Upper lobe of left lung (tissue), 6 donors: ENCODE results near the gene NPPB. TPM values are rescaled to one million over a fixed set of nuclear protein-coding genes. Genes with fewer than 3 reads are reported as not detected.

Experiments
- ATAC-seq, 2 donors: fragments of 200-7000 bp; cut with Tn5 transposase; one replicate each; pipeline ENCODE4 v1.9.1; 2022; ENCODE audit warnings: mild to moderate bottlenecking in 2 of 2, moderate library complexity in 2 of 2; ENCODE audit not compliant: low FRiP score in 2 of 2
- DNase-seq, 2 donors: peaks; one replicate each; pipeline ENCODE4 v3.0.0-alpha.2; 2019 to 2020
- H3K27ac ChIP-seq, 4 donors: fragments of 200-600 bp; sonication (generic); one replicate each; pipeline ENCODE4 v1.5.1; 2016 to 2019
- H3K27me3 ChIP-seq, 4 donors: fragments of 200-600 bp; sonication (generic); one replicate each; pipeline ENCODE4 v1.5.1; 2017 to 2019
- H3K36me3 ChIP-seq, 4 donors: fragments of 200-600 bp; sonication (generic); one replicate each; pipeline ENCODE4 v1.5.1; 2016 to 2019
- H3K4me1 ChIP-seq, 4 donors: fragments of 200-600 bp; sonication (generic); one replicate each; pipeline ENCODE4 v1.5.1; 2018 to 2019
- H3K4me3 ChIP-seq, 4 donors: fragments of 200-600 bp; sonication (generic); one replicate each; pipeline ENCODE4 v1.5.1; 2017 to 2019; ENCODE audit warnings: mild to moderate bottlenecking in 2 of 4, moderate library complexity in 1 of 4
- H3K9me3 ChIP-seq, 4 donors: fragments of 200-600 bp; sonication (generic); one replicate each; pipeline ENCODE4 v1.5.1; 2018 to 2019
- CTCF ChIP-seq, 6 experiments: fragments of 450-650 bp in 4 of 6; fragments of 200-600 bp in 2 of 6; sonication (generic) in 2 of 6; IDR thresholded peaks; one replicate each; pipeline ENCODE4 v1.5.1; 2016 to 2019; ENCODE audit warnings: antibody characterized with exemption in 6 of 6
- EP300 ChIP-seq, 4 donors: sonication (generic); formaldehyde crosslinking; IDR thresholded peaks; one replicate each; pipeline ENCODE4 v1.5.1; 2017; ENCODE audit warnings: antibody characterized with exemption in 4 of 4, control low read depth in 2 of 4
- POLR2A ChIP-seq, 4 donors: fragments of 450-650 bp; IDR thresholded peaks; one replicate each; pipeline ENCODE4 v1.5.1; 2016 to 2017; ENCODE audit warnings: antibody characterized with exemption in 4 of 4, mild to moderate bottlenecking in 2 of 4
- POLR2AphosphoS5 ChIP-seq, 2 donors: sonication (generic); formaldehyde crosslinking; IDR thresholded peaks; one replicate each; pipeline ENCODE4 v1.5.1; 2017; ENCODE audit warnings: antibody characterized with exemption in 2 of 2
- WGBS, 2 donors: methylation state at CpG; one replicate each; pipeline ENCODE4 v1.1.5; 2017 to 2018; 5-methylcytosine and 5-hydroxymethylcytosine counted together
- total RNA-seq, 6 donors: library from RNA; depleted of rRNA in 4 of 6; stranded (reverse); fragments of >200 nt in 4 of 6; gene quantifications; one replicate each; pipeline versions ENCODE4 v1.1.0 to v1.2.1, GENCODE V29; 2016 to 2021
- donor health status: DM: no; HTN: no; CAD: no; lungs with moderate emphysema.
- donor health status: DM: no; HTN: yes; CAD: no; lungs with severe emphysema.

The NPPB gene
- total RNA-seq, 6 donors from 2014 or later: not detected

GRCh38 chr1:11828511-11828910, 30.2 kb downstream of the NPPB start:
- DNase-seq: peak in 1 of 2 donors; percentile 46
- H3K4me3 ChIP-seq: no peak overlapping the region
- peaks cover 32 to 97% (median 87%) of the 10 kb centered on the region in 4 donors for H3K36me3 ChIP-seq

GRCh38 chr1:11826946-11827345, 31.8 kb downstream of the NPPB start:
- no peaks in the 10 kb centered on the region for H3K9me3 ChIP-seq
- DNase-seq: no peak
- ATAC-seq: no peak
- no peak overlapping the region for H3K27ac ChIP-seq
- 93 to 95% methylated on average over 9 of the region's 9 CpGs for WGBS, 2 donors
- no peaks in the 10 kb centered on the region for H3K4me1 ChIP-seq
- H3K4me3 ChIP-seq: no peak overlapping the region
- TF ChIP-seq CTCF (IDR thresholded peaks at IDR 0.05) (no peak), EP300 (IDR thresholded peaks at IDR 0.05) (no peak), POLR2AphosphoS5 (IDR thresholded peaks at IDR 0.05) (no peak), POLR2A (IDR thresholded peaks at IDR 0.05) (no peak)
- peaks cover 30 to 97% (median 91%) of the 10 kb centered on the region in 4 donors for H3K36me3 ChIP-seq
- no peaks in the 10 kb centered on the region for H3K27me3 ChIP-seq

More at GRCh38 chr1:11828511-11828910, 30.2 kb downstream of the NPPB start:
- Histone ChIP-seq H3K27me3 (no peaks in the 10 kb centered on the region), H3K9me3 (no peaks in the 10 kb centered on the region), H3K27ac (no peak overlapping the region), H3K4me1 (no peaks in the 10 kb centered on the region)
- ATAC-seq: no peak
- 89 to 95% methylated on average over 18 to 19 of the region's 19 CpGs for WGBS, 2 donors
- TF ChIP-seq POLR2AphosphoS5 (IDR thresholded peaks at IDR 0.05) (no peak), CTCF (IDR thresholded peaks at IDR 0.05) (no peak), POLR2A (IDR thresholded peaks at IDR 0.05) (no peak), EP300 (IDR thresholded peaks at IDR 0.05) (no peak)

- DNase-seq (no peak), ATAC-seq (no peak)
- 88 to 93% methylated on average over 7 of the region's 7 CpGs for WGBS, 2 donors
- Histone ChIP-seq H3K36me3 (peaks cover 21 to 99% (median 90%) of the 10 kb centered on the region in 4 donors), H3K27me3 (no peaks in the 10 kb centered on the region), H3K9me3 (no peaks in the 10 kb centered on the region), H3K27ac (no peak overlapping the region), H3K4me3 (no peak overlapping the region), H3K4me1 (no peaks in the 10 kb centered on the region)
- TF ChIP-seq CTCF (IDR thresholded peaks at IDR 0.05) (no peak), POLR2A (IDR thresholded peaks at IDR 0.05) (no peak), EP300 (IDR thresholded peaks at IDR 0.05) (no peak), POLR2AphosphoS5 (IDR thresholded peaks at IDR 0.05) (no peak)
These were observed 33.6 kb downstream of the NPPB start for GRCh38 chr1:11825131-11825530.

- TF ChIP-seq CTCF (IDR thresholded peaks at IDR 0.05) (no peak), POLR2AphosphoS5 (IDR thresholded peaks at IDR 0.05) (no peak), POLR2A (IDR thresholded peaks at IDR 0.05) (no peak), EP300 (IDR thresholded peaks at IDR 0.05) (no peak)
- Histone ChIP-seq H3K4me3 (no peak overlapping the region), H3K36me3 (peaks cover 14 to 99% (median 86%) of the 10 kb centered on the region in 4 donors), H3K27ac (no peak overlapping the region), H3K9me3 (no peaks in the 10 kb centered on the region), H3K27me3 (no peaks in the 10 kb centered on the region), H3K4me1 (no peaks in the 10 kb centered on the region)
- 95% methylated on average over 17 of the region's 17 CpGs for WGBS, 2 donors
- ATAC-seq: no peak
- no peak for DNase-seq
These were observed 35.2 kb downstream of the NPPB start for GRCh38 chr1:11823366-11824137.

GRCh38 chr1:11822091-11822490, 36.7 kb downstream of the NPPB start:
- Histone ChIP-seq H3K4me3 (no peak overlapping the region), H3K36me3 (peaks cover 8 to 97% (median 83%) of the 10 kb centered on the region in 4 donors), H3K27me3 (no peaks in the 10 kb centered on the region), H3K27ac (no peak overlapping the region), H3K9me3 (no peaks in the 10 kb centered on the region), H3K4me1 (no peaks in the 10 kb centered on the region)
- TF ChIP-seq POLR2A (IDR thresholded peaks at IDR 0.05) (no peak), EP300 (IDR thresholded peaks at IDR 0.05) (no peak), CTCF (IDR thresholded peaks at IDR 0.05) (no peak), POLR2AphosphoS5 (IDR thresholded peaks at IDR 0.05) (no peak)
- no peak for DNase-seq
- no peak for ATAC-seq
- WGBS, 2 donors: 91 to 93% methylated on average over 3 of the region's 3 CpGs
